Psoas muscle (tissue), 8 donors: ENCODE data around the gene MCTP1. TPM values are rescaled to one million over a fixed set of nuclear protein-coding genes. Genes with fewer than 3 reads are reported as not detected.

Source experiments
- ATAC-seq, 4 donors: fragments of 200-7000 bp; cut with Tn5 transposase; one replicate each; pipeline ENCODE4 v1.9.1; 2020; ENCODE audit warnings: moderate library complexity in 3 of 4, mild to moderate bottlenecking in 2 of 4
- DNase-seq, 2 donors: peaks; one replicate each; pipeline ENCODE4 v3.0.0-alpha.2; 2020
- H3K27ac ChIP-seq: fragments of 200-600 bp; one replicate; pipeline ENCODE4 v1.8.0; 2022
- H3K27me3 ChIP-seq, 3 donors: fragments of 200-600 bp in 1 of 3; one replicate each; pipeline versions ENCODE4 v1.6.1 to v1.8.0; 2013 to 2022; ENCODE audit warnings: low read length in 2 of 3, mild to moderate bottlenecking in 2 of 3, moderate library complexity in 1 of 3; ENCODE audit not compliant: insufficient read depth in 3 of 3
- H3K36me3 ChIP-seq, 2 donors: fragments of 200-600 bp in 1 of 2; one replicate each; pipeline versions ENCODE4 v1.6.1 to v1.8.0; 2013 to 2022; ENCODE audit warnings: low read depth in 1 of 2, mild to moderate bottlenecking in 1 of 2, moderate library complexity in 1 of 2; ENCODE audit not compliant: insufficient read depth in 1 of 2
- H3K4me1 ChIP-seq: fragments of 200-600 bp; one replicate; pipeline ENCODE4 v1.8.0; 2022
- H3K4me3 ChIP-seq: fragments of 200-600 bp; one replicate; pipeline ENCODE4 v1.8.0; 2022; ENCODE audit warnings: mild to moderate bottlenecking
- H3K9me3 ChIP-seq: fragments of 200-600 bp; one replicate; pipeline ENCODE4 v1.8.0; 2022
- WGBS, 3 donors: extraction: QIAGEN DNeasy Blood & Tissue Kit; methylation state at CpG; one replicate each; pipeline versions ENCODE4 v1.1.6 to v1.1.7; 2013; 5-methylcytosine and 5-hydroxymethylcytosine counted together
- intact Hi-C, 2 donors: fragments of 100-400 bp; cut with DNase I; formaldehyde crosslinking; loops; one replicate each; pipeline versions ENCODE4 v1.11.0 to v1.14.2; 2022
- polyA plus RNA-seq, 3 donors: library from polyadenylated mRNA; stranded (reverse); fragments of 200-250 nt; gene quantifications; one replicate each; pipeline ENCODE4 v1.2.3, GENCODE V29; 2013
- total RNA-seq, 4 donors: library from RNA; stranded (reverse); fragmentation: NEBNext Ultra II Directional in 2 of 4; extraction: Animal tissue kit (Norgen Biotek cat#: 25700) in 2 of 4; gene quantifications; one replicate each; pipeline versions ENCODE4 v1.2.1 to v1.2.4, GENCODE V29; 2021 to 2023
- TF ChIP-seq, protein P1 (sequence below): fragments of 200-600 bp; IDR thresholded peaks from one replicate; pipeline ENCODE4 v1.8.0; 2022; ENCODE audit warnings: antibody characterized with exemption
- donor health status: healthy with polysubstance abuse.
- donor health status: DM: no; HTN: no; CAD: no; lungs with moderate emphysema.
- donor health status: Bipolar disorder and iron deficiency.
- donor health status: healthy.
- donor health status: DM: yes; HTN: yes; CAD: no.
- donor health status: DM: no; HTN: no; CAD: no.
- donor health status: DM: no; HTN: no; CAD: no.
- donor health status: DM: yes; HTN: yes; CAD: no.

MCTP1 gene
- total and polyA plus RNA-seq, 7 donors, result 1.4 to 8.8 (median 3.5) TPM

DNA sequence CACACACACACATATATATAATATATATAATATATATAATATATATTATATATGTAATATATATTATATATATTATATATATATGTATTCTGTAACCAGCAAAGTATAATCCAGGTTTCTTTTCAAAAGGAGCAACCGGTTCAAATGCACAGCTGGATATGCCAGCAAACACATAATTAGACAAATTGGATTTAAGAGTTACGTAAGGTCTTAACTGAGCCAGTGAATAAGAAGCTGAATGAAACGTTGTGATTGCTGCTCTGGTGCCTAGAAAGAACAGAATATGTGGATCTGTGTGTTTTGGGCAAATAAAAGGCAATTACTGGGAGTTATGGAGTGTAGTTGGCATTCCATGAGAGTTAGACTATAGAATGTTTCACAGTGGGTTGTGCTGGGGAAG is 488.3 kb downstream of the MCTP1 start:
- no peaks in the 10 kb centered on the region for H3K27me3 ChIP-seq
- WGBS, 3 donors, result 59 to 67% (median 61%) methylated on average over 3 of the region's 3 CpGs
- intact Hi-C loops, result no loop called here
- no peaks in the 10 kb centered on the region for H3K4me1 ChIP-seq
- DNase-seq (no peak), ATAC-seq (no peak)
- H3K27ac ChIP-seq, result no peak overlapping the region
- TF ChIP-seq, protein P1, sequence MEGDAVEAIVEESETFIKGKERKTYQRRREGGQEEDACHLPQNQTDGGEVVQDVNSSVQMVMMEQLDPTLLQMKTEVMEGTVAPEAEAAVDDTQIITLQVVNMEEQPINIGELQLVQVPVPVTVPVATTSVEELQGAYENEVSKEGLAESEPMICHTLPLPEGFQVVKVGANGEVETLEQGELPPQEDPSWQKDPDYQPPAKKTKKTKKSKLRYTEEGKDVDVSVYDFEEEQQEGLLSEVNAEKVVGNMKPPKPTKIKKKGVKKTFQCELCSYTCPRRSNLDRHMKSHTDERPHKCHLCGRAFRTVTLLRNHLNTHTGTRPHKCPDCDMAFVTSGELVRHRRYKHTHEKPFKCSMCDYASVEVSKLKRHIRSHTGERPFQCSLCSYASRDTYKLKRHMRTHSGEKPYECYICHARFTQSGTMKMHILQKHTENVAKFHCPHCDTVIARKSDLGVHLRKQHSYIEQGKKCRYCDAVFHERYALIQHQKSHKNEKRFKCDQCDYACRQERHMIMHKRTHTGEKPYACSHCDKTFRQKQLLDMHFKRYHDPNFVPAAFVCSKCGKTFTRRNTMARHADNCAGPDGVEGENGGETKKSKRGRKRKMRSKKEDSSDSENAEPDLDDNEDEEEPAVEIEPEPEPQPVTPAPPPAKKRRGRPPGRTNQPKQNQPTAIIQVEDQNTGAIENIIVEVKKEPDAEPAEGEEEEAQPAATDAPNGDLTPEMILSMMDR, result no peak
- H3K36me3 ChIP-seq, result no peaks in the 10 kb centered on the region
- H3K9me3 ChIP-seq, result no peaks in the 10 kb centered on the region
- no peak overlapping the region for H3K4me3 ChIP-seq

DNA sequence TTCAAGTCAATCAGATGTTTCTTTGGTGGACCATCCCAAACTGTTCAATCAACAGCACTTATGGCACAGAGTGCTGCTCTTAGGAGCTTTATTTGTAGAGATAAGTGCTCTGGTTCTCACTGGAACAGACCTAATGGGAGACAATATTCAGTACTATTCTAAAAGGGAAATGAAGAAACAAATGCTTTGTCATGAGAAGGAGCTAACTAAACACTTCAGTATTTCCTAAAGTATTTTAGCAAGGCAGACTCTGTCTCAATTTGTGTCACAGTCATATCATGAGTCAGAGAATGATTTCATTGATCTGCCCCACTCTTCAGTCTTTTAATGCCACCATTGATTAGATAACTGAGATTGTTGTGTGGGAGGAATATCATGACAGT is 491.1 kb downstream of the MCTP1 start:
- DNase-seq, result no peak
- Histone ChIP-seq H3K27ac (no peak overlapping the region), H3K9me3 (no peaks in the 10 kb centered on the region), H3K4me1 (no peaks in the 10 kb centered on the region), H3K4me3 (no peak overlapping the region), H3K36me3 (no peaks in the 10 kb centered on the region), H3K27me3 (no peaks in the 10 kb centered on the region)
- no peak for ATAC-seq
- intact Hi-C loops, result no loop called here
- TF ChIP-seq, protein P1, result no peak

DNA sequence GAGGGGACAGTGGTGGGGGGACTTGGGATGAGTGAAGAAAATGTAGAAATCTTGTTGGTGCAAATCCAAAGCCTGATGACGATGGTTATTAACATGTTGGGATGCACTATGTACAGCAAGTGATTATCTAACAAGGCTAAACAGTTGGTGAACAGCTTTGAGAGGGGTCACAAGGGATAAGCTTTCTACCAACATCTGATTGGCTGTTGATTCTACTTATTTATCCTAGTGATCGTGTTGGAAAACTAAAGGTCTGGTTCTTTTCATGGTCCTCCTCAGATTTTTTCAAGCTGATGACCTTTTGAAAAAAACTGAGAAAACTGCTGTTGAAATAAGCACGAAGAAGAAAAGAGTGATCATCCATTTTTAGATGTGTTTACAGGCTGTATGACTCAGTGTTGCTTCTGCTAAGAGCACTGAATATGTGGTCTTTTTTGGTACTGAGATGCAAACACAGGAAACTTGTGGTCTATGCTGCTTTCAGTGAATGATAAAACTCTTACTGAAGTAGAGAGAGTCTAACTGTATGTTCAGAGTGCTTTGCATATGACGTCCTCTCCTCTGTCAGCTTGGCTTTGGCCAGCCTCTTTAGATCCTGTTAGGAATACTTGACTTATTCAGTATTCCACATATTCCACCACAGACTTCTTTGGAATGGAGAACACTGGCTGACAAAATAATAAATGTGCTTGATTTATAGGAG is 491.6 kb downstream of the MCTP1 start:
- intact Hi-C loops, result no loop called here
- H3K27ac ChIP-seq, result no peak overlapping the region
- H3K9me3 ChIP-seq, result no peaks in the 10 kb centered on the region
- WGBS, 3 donors, result 63 to 70% (median 64%) methylated on average over 4 of the region's 4 CpGs
- no peak overlapping the region for H3K4me3 ChIP-seq
- no peaks in the 10 kb centered on the region for H3K27me3 ChIP-seq
- no peaks in the 10 kb centered on the region for H3K36me3 ChIP-seq
- no peak for ATAC-seq
- H3K4me1 ChIP-seq, result no peaks in the 10 kb centered on the region
- DNase-seq, result no peak
- TF ChIP-seq, protein P1, result no peak

GRCh38 chr5:94791829-94792228 is 493.1 kb downstream of the MCTP1 start:
- Histone ChIP-seq H3K4me1 (no peaks in the 10 kb centered on the region), H3K27me3 (no peaks in the 10 kb centered on the region), H3K36me3 (no peaks in the 10 kb centered on the region), H3K4me3 (no peak overlapping the region), H3K9me3 (no peaks in the 10 kb centered on the region), H3K27ac (no peak overlapping the region)
- DNase-seq (no peak), ATAC-seq (no peak)
- intact Hi-C loops, result no loop called here
- WGBS, 3 donors, result 76 to 78% (median 77%) methylated on average over 7 of the region's 7 CpGs
- TF ChIP-seq, protein P1, result no peak

DNA sequence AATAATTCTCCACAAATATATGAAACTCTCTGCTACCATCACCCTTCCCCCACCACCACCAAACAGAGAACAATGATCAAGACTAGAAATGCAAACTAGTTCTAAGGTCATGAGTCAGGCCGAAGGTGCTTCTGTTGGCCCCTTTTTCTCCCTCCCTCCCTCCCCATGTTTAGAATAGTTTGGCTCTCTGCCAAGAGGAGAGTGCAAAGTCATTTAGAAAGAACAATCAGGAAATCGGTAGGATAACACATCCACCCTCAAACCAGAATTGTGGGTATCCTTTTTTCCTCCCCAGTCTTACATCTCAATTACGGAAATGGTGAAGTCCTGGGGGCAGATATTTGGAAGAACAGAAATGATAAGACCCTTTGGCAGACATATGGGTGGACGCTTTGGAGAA is 496.4 kb downstream of the MCTP1 start:
- TF ChIP-seq, protein P1, result no peak
- Histone ChIP-seq H3K27ac (no peak overlapping the region), H3K4me3 (no peak overlapping the region), H3K9me3 (no peaks in the 10 kb centered on the region), H3K36me3 (no peaks in the 10 kb centered on the region), H3K4me1 (no peaks in the 10 kb centered on the region), H3K27me3 (no peaks in the 10 kb centered on the region)
- WGBS, 3 donors, result 81 to 86% (median 82%) methylated on average over 4 of the region's 4 CpGs
- no peak for ATAC-seq
- intact Hi-C loops, result no loop called here
- DNase-seq, result no peak
